Esophagus mucosa (tissue), 1 donor: Measurements from ENCODE around the gene MALRD1. TPM values are rescaled to one million over a fixed set of nuclear protein-coding genes. Genes with fewer than 3 reads are reported as not detected.

Source experiments
- ATAC-seq: fragments of 200-7000 bp; cut with Tn5 transposase; one replicate; pipeline ENCODE4 v1.9.1; 2020
- total RNA-seq: library from RNA; stranded (reverse); gene quantifications from one replicate; pipeline ENCODE4 v1.2.4, GENCODE V29; 2023
- donor health status: DM: yes; HTN: yes; CAD: no.

Gene MALRD1
- total RNA-seq, 1 donor from 2014 or later: 0.08 TPM

GRCh38 chr10:19656420-19657042 is 607.9 kb downstream of the MALRD1 start:
- ATAC-seq: no peak

DNA sequence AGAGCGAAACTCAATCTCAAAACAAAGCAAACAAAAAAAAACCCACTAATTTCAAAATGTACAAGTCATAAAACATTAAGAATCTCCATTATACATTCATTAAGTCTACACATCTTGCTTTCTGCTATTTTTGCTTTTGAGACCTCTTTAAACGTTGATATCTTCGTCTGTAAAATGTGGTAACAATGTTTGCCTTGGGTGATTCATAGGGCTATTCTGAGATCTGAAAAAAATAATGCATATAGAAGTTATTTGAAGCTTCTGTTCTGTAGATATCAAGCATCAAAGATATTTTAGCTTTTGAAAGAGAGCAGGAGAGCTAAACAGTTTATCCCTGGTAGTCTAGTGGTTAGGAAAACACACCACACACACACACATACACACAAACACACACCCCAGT is 609.5 kb downstream of the MALRD1 start:
- no peak for ATAC-seq

DNA sequence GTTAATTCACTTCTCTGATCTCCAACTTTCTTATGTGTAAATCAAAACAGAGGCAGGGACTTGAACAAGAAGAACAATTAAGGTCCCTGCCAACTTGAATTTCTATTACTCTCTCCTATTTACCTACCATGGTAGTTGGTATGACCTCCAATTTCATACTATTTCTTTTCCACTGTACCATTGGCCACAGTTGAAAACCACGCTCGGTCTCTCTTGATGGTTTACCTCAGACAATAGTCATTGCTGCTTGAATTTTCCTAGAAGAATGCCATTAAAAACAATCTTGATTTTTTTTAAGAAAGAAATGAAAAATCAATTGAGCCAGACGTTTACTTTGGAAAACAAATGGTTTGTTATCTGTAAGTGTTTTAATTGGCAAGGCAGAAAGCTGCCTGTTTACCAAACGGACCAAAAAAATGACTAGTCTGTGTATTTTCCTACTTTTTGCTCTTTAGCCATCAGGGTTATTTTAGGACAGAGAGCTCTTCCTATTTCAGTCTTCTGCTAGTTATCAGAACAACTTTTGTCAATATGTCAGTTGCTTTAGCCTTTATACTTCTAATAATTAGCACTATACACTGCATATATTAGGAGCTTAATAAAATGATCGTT is 610.1 kb downstream of the MALRD1 start:
- ATAC-seq: no peak

DNA sequence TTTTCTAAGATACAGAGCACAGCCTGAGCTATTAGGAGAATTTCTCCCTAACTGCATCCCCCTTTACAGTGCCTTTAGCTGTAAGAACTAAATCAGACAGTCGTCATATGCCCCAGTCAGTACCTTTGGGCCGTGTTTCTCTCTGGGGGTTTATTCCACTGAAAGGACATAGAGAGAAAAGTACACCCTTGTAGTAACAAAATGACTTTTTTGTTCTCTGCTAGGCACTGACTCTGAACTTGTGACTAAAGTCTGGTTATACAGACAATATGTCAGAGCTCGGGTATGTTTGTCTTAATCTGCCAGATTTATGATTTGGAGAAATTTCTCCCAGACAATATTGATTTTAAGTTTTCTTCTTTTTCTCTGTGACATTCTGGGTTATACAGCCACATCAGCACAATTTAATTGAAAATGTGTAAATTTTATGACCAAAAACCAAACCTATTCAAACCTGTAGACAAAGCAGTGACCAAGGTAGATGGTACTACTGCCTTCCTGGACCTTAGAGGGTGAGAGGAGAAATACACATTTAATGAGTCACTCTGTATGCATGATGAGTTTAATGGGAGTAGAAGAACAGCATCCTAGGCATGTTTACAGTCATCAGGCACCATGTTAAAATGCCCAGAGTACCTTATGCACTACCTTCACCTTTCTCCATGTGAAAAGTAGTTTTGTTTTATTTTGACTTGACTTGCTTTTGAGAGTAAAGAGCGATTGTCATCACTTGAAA is 611.5 kb downstream of the MALRD1 start:
- no peak for ATAC-seq

GRCh38 chr10:19663344-19663743 is 614.7 kb downstream of the MALRD1 start:
- ATAC-seq: no peak

GRCh38 chr10:19668116-19668515 is 619.5 kb downstream of the MALRD1 start:
- ATAC-seq: no peak

DNA sequence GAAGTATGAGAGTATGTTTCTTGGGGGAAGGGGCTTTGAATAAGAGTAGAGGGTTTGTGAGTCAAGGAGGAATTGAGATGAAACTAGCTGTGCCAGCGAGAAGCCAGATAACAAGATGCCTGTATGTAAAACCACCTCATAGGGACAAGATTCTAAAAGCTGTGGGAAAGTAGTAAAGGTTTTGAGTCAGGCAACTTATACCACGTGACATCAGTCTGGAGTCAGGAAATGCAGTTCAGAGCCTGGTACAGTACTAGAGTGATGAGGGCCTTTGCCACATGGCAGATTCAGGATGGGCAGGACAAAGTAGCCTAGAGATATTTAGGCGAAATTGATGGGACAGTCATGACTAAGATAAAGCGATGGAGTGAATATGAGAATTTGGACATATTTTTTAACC is 627.5 kb downstream of the MALRD1 start:
- no peak for ATAC-seq

DNA sequence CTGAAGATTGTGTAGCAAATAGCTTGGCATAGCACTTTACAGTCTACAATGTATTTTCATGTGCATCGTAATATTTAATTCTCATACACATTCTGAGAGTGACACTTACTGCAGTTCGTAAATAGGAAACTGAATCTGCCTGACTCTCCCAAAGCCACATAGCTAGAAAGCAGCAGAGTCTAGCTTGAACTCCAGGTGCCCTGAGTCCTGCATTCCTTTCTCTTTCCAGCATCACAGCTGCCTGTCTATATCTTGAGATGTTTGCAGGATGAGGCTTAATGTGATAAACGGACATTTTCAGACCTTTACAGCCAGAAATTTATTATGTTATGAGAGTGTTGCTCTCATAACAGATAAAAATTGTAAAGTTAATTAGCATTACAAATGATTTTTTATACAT is 634.8 kb downstream of the MALRD1 start:
- ATAC-seq: no peak

DNA sequence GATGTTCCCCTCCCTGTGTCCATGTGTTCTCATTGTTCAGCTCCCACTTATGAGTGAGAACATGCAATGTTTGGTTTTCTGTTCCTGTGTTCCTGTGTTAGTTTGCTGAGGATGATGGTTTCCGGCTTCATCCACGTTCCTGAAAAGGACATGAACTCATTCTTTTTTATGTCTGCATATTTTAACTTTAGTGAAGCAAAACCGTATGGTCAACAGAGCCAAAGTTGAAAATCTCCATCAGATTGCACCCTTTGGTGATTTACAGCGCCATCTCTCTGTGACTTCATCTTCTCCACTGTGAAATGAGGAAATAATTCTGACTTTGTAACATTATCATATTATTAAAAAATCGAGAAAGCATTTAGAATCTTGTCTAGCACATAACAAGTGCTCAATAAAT is 635.4 kb downstream of the MALRD1 start:
- no peak for ATAC-seq

DNA sequence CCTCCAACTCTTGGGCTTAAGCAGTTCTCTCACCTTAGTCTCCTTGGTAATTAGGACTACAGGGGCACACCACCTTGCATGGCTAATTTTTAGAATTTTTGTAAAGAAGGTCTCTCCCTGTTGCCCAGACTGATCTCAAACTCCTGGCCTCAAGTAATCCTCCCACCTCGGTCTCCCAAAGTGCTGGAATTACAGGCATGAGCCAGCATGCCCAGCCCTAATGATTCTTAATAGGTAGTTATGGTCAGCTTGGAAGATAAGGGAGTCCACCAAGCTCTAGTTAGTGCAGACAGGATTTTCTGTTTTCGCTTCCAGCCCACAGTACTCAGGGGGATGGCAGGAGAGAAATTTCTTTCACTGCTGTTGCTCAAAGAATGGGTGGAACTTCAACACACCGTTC is 639.7 kb downstream of the MALRD1 start:
- no peak for ATAC-seq

DNA sequence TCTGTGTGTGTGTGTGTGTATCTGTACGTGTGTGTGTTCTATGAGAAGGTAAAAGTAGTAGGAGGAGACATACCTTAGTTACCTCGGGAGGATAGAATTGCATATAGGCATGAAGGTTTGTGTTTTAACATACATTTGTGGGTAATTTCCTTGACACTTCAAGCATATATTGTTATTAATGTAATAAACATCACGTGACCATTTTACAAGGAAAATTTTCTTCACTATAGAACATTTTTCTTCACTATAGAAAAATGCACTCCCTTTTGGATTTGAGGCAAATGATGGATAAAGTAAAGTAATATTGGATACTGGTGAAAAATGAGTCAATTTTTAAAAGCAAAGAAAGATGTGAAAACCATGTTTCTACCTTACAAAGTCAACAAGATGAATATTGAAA is 640.6 kb downstream of the MALRD1 start:
- no peak for ATAC-seq

DNA sequence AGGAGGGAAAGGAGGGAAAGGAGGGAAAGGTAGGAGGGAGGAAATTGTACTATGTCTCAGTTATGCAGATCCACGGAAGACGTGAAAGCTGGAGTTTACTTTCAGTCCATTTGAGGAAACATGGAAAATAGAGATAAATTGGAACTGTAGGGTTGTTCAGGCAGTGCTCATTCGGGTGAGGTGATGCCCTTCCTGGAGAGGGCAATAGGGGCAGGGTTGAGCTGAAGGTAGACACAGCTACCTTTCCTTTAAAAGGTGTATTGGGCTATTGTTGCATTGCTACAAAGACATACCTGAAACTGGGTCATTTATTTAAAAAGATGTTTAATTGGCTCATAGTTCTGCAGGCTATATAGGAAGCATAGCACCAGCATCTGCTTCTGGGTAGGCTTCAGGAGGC is 650.7 kb downstream of the MALRD1 start:
- no peak for ATAC-seq

GRCh38 chr10:19701427-19702052 is 652.9 kb downstream of the MALRD1 start:
- no peak for ATAC-seq

- no peak for ATAC-seq
These were observed 653.6 kb downstream of the MALRD1 start for GRCh38 chr10:19702215-19702614.

GRCh38 chr10:19704544-19704943 is 655.9 kb downstream of the MALRD1 start:
- ATAC-seq: no peak

- no peak for ATAC-seq
These were observed 656.6 kb downstream of the MALRD1 start for GRCh38 chr10:19705250-19705649.

DNA sequence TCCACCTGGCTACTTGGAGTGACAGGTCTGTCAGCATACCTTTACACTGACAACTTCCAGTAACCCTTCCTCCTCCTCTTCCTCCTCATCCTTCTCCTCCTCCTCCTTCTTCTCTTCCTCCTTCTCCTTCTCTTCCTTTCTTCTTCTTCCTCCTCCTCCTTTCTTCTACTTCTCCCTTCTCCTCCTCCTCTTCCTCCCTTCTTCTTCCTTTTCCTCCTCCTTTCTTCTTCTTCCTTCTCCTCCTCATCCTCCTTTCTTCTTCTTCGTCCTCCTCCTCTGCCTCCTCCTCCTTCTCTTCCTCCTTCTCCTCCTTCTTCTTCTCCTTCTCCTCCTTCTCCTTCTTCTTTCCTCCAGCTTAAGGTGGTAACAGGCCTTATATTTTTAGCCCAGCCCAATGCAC is 658.3 kb downstream of the MALRD1 start:
- ATAC-seq: no peak

- no peak for ATAC-seq
These were observed 658.8 kb downstream of the MALRD1 start for GRCh38 chr10:19707376-19707775.

DNA sequence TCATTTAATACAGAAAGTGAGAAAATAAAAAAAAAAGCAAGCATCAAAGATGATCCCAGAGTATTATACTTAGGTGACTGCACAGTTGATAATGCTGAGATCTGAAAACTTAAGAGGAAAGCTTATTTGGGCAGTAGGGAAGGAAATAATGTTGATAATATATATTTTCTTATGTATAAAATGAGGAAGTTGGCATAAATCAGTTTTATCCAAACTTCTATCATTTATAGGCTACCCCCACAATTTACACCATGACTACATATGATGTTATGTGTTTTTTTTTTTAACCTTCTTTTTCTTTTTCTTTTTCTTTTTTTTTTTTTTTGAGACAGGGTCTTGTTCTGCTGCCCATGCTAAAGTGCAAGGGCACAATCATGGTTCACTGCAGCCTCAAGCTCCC is 659.4 kb downstream of the MALRD1 start:
- no peak for ATAC-seq

- ATAC-seq: no peak
These were observed 662.0 kb downstream of the MALRD1 start for GRCh38 chr10:19710600-19710999.

- no peak for ATAC-seq
These were observed 664.6 kb downstream of the MALRD1 start for GRCh38 chr10:19713159-19713558.

DNA sequence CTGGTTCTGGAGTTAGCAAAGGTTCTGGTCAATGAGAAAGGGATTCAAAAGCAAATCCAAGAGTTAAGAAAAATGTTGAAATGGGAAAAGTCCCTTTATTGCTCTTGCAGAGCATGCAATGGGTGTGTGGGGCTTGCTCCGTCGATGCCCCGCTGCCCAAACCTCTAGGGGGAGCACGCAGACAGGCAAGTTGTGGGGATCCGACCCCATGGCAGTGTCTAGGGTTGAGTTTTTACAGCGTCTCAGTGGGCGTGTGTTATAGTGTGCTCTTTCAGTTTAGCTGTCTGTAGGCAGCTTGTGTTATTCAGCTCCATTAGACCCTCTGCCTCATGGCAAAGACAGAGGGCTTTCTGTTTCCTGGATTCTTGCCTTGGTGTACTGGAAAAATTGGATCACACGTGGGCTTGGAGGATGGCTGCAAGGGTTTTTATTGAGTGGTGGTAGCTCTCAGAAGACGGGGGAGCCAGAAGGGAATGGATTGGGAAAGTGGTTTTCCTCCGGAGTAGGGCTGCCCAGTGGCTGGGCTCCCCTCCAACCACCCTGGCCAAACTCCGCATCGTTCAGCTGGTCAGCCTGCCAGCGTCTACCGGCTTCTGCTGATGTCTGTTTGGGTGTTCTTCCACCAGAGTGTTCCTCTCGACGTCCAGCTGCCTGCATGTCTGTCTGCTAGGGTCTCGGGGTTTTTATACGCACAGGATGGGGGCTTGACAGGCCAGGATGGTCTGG is 665.4 kb downstream of the MALRD1 start:
- ATAC-seq: peak; percentile 20

GRCh38 chr10:19719284-19719683 is 670.7 kb downstream of the MALRD1 start:
- no peak for ATAC-seq
